Activated gamma-delta T cell treated with Interleukin-2 at 50 U/mL for 16 hours (primary cell): ENCODE results near the gene CCL19.
"Not testable (repeated sequence)": the region's sequence is repeated elsewhere in the genome, so short reads cannot be mapped to it uniquely, and the experiment has no call there.

Experiments
- DNase-seq: peaks from one replicate; pipeline ENCODE4 v3.0.0-alpha.2; 2020

CCL19 gene

DNA sequence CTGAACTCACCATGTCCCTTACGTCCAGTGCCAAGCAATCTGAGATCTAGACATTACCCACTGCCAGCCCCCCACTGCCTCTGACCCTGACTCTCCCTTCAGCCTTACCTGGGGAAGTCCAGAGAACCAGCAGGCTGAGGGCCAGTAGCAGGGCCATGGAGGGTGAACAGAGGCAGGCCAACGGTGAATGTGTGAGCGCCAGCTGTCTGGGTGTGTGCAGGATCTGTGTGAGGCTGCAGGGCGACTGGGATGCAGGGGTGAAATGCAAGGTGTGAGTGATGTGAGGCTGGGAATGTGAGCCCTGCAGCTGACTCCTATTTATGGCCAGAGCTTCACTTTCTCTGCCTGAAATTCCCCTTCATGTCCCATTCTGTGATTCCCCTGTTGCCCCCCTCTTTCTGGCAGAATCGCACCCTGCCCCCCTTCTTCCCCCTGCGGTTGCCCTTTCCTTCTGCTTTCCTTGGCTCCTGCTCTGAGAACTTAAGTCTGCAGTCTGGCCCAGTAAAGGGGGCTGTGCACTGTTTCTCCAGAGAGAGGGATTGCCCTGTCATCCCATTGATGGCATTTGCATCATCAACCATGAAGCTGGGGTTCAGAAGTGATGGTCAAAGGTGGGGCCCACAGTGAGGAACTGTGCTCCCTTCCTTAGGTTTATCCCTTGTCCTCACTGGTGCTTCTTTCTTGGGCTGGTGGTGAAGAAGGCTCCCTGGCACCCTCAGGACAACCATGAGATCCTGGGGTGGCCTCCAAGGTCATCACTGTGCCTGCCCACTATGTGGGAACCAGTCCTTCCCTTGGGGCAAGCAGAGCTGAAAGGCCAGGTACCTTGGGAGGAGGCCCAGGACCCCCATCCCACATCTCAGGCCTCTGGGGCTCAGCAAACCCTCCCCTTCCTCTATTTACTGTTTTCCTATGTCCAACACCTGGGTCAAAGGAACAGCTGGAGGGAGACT is at the start of gene CCL19:
TSS of gene CCL19 (minus strand) at position 294 of the 953 bp plus-strand sequence. CDS start at position 157, 137 bp downstream.
- DNase-seq: no peak

DNA sequence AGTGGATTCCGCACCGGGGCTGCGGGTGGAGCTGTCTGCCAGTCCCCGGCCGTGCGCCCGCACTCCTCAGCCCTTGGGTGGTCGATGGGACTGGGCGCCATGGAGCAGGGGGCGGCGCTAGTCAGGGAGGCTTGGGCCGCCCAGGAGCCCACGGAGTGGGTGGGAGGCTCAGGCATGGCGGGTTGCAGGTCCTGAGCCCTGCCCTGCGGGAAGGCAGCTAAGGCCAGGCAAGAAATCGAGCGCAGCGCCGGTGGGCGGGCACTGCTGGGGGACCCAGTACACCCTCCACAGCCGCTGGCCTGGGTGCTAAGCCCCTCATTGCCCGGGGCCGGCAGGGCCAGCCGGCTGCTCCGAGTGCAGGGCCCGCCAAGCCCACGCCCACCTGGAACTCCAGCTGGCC is 49.1 kb upstream of the CCL19 start:
- not testable (repeated sequence) for DNase-seq

DNA sequence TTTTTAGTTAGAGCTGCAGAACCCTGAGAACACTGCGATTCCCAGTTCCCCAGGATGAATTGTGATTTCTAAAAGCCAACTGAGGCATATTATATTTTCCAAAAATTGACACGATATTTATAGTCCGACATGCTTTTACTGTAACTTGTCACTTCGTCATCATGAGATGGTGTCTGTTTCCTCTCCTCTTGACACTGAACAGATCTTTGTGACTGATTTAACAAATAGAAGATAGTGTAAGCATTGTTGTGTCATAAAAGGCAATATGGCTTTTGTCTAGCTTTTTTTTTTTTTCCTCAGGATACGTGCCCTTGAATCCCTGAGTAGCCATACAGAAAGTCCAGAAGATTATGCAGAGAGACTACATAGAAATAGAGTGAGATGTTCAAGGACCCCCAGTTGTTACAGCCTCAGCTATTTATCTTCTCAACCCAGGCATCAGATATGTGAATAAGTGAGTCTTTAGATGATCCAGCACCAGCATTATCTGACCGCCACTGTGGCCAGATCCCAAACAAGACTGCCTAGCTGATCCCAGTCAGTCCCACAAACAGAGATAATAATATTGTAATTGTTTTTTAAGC is 46.7 kb upstream of the CCL19 start:
- DNase-seq: no peak

DNA sequence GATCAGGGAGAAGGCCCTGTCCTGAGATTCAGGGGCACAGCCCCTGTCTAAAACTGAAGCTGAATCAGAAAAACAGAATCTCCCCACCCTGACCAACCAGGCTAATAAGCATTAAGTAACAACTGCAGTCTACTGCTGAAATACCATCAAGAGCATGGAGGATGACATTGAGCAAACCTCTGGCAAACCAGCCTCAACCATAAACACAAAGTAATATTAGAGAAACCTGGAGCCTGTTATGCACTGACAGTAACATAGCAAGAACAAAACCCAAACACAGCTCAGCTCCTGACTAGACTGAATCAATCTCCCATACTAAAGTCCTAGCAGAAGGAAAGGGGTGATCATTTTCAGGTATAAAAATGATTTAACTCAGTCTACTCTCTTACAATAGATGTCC is 43.6 kb upstream of the CCL19 start:
- no peak for DNase-seq

DNA sequence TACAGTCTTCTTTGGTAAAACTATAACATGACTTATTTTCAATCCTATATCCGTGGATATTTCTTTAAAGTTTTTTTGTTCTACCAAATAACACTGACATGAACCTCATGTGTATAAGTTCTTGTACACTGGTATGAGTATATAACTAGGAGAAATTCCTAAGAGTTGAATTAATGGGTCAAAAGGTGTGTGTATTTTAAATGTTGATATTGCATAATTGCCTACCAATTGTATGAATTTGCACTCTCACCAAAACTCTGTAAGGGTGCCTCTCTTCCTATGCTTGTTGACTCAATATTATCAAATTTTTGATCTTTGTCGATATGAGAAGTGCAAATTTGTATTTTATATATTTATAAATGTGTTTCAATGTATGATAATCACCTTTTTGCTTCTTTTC is 41.8 kb upstream of the CCL19 start:
- DNase-seq: no peak

DNA sequence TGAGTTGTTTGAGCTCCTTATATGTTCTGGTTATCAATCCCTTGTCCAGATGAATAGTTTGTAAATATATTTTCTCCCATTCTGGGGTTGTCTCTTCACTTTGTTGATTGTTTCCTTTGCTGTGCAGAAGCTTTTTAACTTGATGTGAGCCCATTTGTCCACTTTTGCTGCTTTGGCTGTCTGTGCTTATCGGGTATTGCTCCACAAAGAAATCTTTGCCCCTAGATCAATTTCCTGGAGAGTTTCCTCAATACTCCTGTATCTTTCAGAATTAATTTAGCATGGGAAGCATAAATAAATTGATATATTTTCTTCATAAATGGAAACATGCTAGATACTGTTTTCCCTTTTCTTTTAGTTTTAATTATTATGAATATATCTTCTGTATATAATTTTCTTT is 41.4 kb upstream of the CCL19 start:
- DNase-seq: no peak

DNA sequence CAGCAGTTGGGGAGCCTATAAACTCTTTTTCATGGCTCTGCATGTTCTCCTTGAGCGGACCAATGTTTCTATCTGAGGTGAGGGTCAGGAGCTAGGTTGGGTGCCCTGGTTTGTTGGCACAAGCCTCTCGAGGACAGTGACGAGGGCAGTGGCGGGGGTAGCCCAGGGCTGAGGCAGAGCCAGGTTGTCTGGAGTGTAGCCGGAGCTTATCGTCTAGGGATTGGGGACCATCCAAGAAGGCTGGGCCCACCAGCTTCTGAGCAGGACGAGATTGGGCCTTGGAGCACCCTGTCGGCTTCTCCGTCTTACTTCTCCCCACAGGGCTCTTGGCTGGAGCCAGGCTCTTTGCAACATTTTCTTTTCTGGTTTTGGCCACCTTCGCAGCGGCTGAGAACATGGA is 32.1 kb upstream of the CCL19 start:
- no peak for DNase-seq

DNA sequence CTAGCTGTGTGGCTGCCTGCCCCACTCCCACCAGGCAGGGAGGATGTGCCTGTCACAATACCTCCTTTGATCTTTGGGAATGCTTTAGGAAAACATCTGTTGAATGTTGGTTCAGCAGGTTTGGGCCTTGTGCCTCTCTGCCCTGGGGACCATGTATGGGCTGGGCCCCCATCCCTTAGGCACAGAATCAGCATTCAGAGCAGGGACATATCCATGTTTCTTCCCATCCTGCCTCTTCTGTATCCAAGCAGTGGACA is 28.6 kb upstream of the CCL19 start:
- not testable (repeated sequence) for DNase-seq

DNA sequence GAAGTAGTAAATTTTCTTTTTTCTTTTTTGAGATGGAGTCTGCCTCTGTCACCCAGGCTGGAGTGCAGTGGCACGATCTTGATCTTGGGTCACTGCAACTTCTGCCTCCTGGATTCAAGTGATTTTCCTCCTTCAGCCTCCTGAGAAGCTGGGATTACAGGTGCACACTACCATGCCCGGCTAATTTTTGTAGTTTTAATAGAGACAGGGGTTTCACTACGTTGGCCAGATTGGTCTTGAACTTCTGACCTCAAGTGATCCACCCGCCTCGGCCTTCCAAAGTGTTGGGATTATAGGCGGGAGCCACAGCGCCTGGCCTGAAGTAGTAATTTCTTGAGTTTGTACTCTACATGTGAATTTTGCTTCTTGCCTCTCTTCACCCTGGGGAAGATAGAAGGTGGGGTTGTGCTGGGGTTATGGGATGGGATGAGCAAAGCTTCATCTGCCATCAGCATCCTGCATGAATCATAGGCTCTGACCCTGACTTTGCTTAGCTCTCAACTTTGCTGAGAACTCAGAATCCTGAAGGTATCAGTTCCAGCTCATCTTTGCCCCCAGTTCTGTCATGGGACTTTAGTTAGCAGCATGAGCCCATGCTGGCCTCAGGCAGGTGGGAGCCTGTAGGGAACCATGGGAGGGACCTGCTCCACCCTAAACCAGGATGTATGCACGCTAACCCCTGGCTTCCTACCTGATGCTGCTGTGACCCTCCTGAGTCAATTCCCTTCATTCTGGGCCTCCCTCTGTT is 28.1 kb upstream of the CCL19 start:
- DNase-seq: no peak

DNA sequence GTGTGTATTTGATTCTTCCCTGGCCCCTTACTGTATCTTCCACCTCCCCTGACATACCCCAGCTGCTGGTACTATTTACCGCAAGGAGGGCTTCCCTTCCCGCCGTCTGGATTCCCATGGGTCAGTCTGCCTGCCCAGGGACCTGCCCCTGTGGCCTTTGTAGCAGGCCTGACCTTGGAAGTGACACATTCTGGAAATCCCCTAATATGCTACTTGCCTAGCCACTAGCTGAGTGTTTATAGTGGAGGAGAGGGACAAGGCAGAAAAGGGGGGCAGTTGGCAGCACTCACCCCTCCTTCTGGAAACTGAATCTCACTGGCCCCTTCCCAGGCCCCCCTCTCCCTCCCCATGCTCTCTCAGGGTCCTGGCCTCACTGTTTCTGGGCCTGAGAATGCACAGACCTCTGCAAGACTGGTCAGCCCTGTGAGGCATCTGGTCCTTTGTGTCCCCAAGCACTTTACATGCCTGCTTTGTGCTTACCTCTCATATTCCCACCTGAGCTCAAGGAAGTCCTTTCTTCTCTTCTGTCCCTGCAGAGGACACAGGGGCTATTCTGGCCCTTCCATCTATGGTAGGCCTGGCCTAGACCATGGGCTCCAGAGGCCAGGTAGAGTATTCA is 27.0 kb upstream of the CCL19 start:
- DNase-seq: no peak

DNA sequence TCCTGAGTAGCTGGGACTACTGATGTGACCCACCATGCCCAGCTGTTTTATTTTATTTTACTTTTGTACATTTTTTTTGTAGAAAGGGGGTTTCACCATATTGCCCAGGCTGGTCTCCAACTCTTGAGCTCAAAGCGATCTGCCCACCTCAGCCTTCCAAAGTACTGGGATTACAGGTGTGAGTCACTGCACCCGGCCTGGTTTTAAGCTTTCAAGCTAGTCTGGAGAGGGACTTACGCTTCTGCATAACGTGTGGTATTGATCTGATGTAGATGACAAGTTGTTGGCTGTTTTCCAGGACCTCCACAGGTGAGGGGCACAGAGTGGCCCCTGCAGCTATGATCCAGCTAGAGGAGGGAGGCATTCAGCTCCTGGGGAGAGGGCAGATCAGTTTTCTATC is 25.6 kb upstream of the CCL19 start:
- no peak for DNase-seq

DNA sequence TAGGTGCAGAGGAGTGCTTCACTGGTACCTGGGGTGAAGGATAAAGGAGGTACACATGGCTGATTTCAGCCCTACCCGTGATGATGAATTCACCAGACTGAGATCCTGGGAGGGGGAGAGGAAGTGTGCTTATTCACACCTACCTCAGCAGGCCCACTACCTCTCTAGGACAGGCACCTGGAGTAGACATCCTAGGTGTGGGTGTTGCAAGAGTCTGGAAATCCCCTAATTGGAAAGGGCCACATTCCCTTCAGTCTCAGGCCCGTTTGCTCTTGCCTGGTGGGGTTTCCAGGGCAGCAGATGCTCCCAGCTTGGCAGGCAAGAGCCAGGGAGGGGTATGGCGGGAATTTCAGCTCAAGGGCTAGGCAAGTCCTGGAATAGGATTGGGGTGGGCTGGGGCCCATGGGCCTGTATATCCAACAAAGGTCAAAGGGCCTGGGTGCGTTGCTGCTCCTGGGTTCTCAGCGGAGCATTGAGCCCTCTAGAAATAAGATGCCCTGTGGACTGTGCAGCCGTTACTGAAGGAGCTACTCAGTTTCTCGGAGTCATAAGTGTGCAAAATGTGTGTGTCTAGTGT is 24.7 kb upstream of the CCL19 start:
- no peak for DNase-seq

DNA sequence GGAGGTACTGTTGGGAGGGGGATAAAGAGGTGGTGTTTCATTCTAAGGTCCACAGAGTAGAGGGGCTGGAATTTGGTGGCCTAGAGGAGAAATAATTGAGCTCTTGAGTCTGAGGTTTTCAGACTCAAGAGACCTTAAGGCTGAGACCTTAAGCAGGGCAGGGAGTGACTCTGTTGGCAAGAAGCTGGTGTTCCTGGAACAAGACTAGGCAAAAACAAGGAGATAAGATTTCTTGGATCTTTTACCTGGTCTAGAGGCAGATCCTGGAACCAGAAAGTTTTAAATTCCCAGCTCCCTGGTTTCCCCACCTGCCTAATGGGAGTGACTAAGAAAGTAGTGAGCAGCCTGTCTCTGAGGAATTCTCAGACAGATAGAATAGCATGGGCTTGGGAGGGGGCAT is 22.9 kb upstream of the CCL19 start:
- no peak for DNase-seq

DNA sequence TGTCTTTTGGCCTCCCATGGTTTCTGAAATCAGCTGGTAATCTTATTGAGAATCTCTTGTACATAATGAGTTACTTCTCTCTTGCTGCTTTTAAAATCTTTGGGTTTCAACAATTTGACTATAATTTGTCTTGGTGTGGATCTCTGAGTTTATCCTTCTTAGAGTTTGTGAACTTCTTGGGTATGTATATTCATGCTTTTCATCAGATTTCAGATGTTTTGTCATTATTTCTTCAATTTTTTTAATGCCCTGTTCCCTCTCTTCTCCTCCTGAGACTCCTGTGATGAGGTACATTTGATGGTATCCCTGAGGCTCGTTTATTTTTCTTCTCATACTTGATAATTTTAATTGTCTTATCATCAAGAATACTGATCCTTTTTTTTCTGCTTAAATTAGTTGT is 21.1 kb upstream of the CCL19 start:
- DNase-seq: no peak

DNA sequence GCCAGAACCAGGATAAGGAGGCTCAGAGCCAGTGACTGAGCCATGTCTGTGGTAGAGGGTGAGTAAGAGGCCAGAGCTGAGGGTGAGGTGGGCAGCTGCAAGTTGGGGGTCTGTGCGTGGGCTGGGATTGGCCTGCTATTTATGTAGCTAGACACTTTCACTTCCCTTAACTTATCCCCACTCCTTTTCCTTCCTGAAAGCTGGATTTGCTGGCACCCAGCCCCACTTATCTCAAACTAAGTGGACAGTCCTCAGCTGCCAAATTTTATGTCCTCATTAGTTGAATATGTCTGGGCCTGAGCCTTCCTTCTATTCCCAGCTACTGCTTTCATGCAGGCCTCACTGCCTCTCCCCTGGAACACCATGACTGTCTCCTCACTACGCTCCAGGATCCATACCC is 18.9 kb upstream of the CCL19 start, which contains the start of gene CCL21:
TSS of gene CCL21 (minus strand) at position 114 of the 400 bp plus-strand sequence. CDS start at position 44, 70 bp downstream.
- DNase-seq: no peak

DNA sequence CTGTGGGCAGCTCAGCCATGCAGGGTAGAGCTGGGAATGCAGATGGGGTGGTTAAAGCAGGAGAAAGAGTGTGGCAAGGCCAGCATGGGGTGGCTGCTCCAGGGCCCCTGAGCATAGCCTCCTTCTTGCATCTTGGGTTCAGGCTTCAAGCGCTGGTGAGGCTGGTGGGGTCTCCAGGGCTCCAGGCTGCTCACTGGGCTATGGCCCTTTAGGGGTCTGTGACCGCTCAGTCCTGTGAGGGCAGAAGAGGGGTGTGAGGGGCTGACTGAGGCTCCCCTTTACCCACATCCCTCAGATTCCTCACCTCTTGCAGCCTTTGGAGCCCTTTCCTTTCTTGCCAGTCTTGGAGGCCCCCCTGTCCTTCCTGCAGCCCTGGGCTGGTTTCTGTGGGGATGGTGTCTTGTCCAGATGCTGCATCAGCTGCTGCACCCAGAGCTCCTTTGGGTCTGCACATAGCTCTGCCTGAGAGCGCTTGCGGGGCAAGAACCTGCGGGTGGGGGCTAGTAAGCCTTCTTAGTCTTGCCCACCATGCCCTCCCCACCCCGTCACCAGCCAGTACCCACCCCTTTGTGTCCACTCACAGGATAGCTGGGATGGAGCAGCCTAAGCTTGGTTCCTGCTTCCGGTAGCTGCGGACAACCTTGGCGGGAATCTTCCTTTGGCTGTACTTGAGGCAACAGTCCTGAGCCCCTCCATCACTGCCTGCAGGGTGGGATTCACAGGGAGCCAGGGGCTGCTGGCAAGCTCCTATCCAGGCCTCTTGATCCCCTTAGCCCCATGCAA is 18.3 kb upstream of the CCL19 start:
- DNase-seq: no peak

DNA sequence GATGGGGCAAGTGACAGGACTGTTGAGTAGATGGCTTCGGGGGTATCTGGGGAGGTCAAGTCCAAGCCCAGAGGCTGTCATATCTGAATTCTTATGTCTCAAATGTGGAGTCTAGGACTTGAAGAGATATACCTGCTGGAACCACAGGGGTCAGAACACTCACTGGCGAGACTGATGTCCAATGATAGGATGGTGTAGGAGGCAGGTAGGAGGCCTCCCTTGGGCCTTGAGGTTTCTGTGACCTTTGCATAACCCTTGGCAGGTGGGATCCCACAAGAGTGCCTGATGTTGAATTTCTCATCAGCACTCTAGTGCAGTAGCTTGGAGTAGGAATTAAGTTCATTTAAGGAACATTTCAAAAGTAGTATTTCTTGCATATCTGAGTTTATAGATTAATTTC is 16.1 kb upstream of the CCL19 start:
- no peak for DNase-seq

DNA sequence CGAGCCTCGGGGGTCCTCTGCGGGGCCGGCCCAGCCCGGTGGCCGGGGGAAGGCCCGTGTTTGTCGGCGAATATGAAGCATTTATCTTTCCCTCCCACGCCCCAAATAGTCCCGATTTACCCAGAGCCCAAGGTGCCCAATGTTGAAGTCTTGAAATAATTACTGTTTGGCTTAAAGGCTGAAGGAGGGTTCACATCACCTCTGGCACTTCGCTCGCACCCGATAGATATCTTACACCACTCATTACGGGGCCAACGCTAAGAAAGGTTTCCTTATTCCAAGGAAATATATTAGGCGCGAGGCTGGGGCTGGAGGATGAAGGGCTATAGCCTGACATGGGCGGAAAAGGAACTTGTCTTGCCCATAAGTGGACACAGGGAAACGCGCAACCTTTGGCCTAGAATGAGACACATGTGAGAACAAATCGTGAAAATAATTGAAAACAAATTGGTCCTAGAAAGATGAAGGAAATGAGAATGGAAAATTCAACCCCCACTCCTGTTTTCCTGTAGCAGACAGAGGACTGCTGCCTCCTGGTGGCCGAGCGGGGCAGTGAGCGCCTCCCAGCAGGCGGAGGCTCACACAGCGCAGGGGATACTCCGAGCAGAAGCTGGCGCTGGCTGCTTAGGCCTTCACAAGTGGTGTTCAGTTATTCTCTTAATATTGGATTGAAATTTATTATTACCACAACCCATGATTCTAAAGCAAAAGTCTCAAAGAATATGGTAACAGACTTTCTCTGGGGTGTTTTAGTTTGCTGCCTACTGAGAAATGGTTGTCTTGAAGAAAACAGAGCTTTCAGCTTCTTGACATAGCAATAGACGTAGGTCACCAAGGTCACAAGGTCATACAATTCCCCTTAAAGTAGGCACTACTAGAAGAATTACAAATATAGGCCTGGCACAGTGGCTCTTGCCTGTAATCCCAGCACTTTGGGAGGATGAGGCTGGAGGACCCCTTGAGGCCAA is 11.0 kb upstream of the CCL19 start:
- peak; percentile 73 for DNase-seq

DNA sequence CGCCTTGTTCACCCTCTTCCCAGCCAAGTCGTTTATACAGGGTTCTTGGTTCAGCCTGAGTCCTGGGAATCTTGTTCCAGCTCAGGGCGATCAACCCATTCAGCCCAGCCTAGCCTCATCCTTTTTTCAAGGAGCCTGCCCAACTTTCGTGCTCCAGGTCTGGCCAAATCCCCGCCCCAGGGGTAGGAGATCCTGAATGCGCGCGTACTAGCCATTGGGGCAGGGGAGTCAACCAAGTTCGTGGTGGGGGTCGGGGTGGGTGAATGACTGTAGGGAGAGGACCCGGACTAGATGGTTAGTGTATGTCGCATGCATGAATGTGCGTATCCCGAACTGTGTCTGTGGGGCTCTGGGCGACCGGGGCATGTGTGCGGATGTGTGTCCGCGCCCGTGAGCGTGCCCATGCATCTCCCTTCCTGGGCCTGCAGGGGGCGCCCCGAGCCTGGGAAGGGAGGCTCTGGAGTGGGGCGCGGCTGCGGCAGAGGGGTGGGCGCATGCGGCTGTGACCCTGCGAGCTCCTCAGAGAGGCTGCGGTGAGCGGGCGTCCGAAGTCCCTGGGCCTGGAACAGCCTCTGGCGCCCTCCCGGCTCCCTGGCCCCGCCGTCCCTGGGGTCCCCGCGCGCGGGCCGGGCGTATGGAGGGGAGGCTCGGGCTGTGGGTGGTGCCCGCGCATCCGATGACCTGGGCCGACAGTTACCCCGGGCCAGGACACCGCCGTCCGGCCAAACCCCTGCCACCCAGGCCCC is 10.1 kb upstream of the CCL19 start:
- DNase-seq: peak; percentile 67

DNA sequence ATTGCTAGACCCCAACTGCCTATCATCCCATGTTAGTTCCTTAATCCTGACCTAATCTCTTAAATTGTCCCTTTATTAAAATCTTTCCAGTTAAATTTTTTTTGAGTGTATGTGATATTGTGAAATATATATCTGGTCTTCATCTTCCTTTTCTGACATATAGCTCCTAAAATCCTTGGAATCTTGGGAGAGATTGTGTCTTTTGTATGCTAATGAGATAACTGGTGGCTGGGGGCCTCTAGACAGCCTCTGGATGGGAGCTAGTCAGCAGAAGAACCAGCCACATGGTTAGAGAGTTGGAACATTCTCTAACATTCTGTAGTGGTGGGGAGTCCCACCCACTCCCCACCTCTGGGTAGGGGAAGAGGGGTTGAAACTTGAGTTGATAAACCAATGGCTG is 3.7 kb upstream of the CCL19 start:
- no peak for DNase-seq
